ENCODE results near the gene OSBPL2. TPM values are rescaled to one million over a fixed set of nuclear protein-coding genes. Genes with fewer than 3 reads are reported as not detected.
A peak's percentile ranks its signal among the peaks of the same experiment; 100 is the strongest.

OSBPL2 gene
- total and polyA plus RNA-seq, 12 donors: 12.6 to 55.7 (median 39.8) TPM

- 92 to 94% methylated on average over 6 to 7 of the region's 7 CpGs for WGBS, 2 donors
- ATAC-seq (peak in 7 of 8 donors; percentile 7 to 41 (median 26)), DNase-seq (peak in 1 of 2 donors; percentile 18)
- intact Hi-C loops (cut with DNase I): no loop called here
- peaks cover 2 to 85% (median 62%) of the 10 kb centered on the region in 9 donors for H3K36me3 ChIP-seq
- H3K4me1 ChIP-seq: no peaks in the 10 kb centered on the region
- no peaks in the 10 kb centered on the region for H3K27me3 ChIP-seq
- no peaks in the 10 kb centered on the region for H3K9me3 ChIP-seq
- H3K4me3 ChIP-seq: no peak overlapping the region
- H3K27ac ChIP-seq: no peak overlapping the region
- no peak for TF ChIP-seq CTCF (IDR thresholded peaks at IDR 0.05)
Observed at GRCh38 chr20:62321521-62321948, 83.2 kb downstream of the OSBPL2 start.

- Histone ChIP-seq H3K27me3 (no peaks in the 10 kb centered on the region), H3K4me3 (no peak overlapping the region), H3K9me3 (no peaks in the 10 kb centered on the region), H3K27ac (no peak overlapping the region), H3K4me1 (no peaks in the 10 kb centered on the region), H3K36me3 (peaks cover 0 to 85% (median 62%) of the 10 kb centered on the region in 9 donors)
- ATAC-seq (peak in 2 of 8 donors; percentile 1 to 4), DNase-seq (peak in 1 of 2 donors; percentile 10)
- 97 to 98% methylated on average over 16 of the region's 16 CpGs for WGBS, 2 donors
- TF ChIP-seq CTCF (IDR thresholded peaks at IDR 0.05): no peak
- intact Hi-C loops (cut with DNase I): no loop called here
Observed at GRCh38 chr20:62321975-62322374, 83.7 kb downstream of the OSBPL2 start.

GRCh38 chr20:62322492-62323041 lies 84.2 kb downstream of the OSBPL2 start:
- no peak overlapping the region for H3K27ac ChIP-seq
- H3K4me3 ChIP-seq: no peak overlapping the region
- no peaks in the 10 kb centered on the region for H3K4me1 ChIP-seq
- no peak for TF ChIP-seq CTCF (IDR thresholded peaks at IDR 0.05)
- H3K36me3 ChIP-seq: peaks cover 0 to 85% (median 62%) of the 10 kb centered on the region in 9 donors
- H3K27me3 ChIP-seq: no peaks in the 10 kb centered on the region
- intact Hi-C loops (cut with DNase I): no loop called here
- DNase-seq (peak in 1 of 2 donors; percentile 10), ATAC-seq (no peak)
- H3K9me3 ChIP-seq: no peaks in the 10 kb centered on the region
- WGBS, 2 donors: 92% methylated on average over 16 of the region's 16 CpGs

GRCh38 chr20:62323146-62323979 lies 85.0 kb downstream of the OSBPL2 start:
- Histone ChIP-seq H3K4me1 (no peaks in the 10 kb centered on the region), H3K4me3 (no peak overlapping the region), H3K9me3 (no peaks in the 10 kb centered on the region), H3K27me3 (no peaks in the 10 kb centered on the region), H3K36me3 (peaks cover 3 to 90% (median 68%) of the 10 kb centered on the region in 9 donors), H3K27ac (no peak overlapping the region)
- DNase-seq: peak in 1 of 2 donors; percentile 8
- 90 to 93% methylated on average over 48 to 52 of the region's 52 CpGs for WGBS, 2 donors
- intact Hi-C loops (cut with DNase I): no loop called here
- no peak for ATAC-seq
- no peak for TF ChIP-seq CTCF (IDR thresholded peaks at IDR 0.05)
